GM23248 (cell line): ENCODE results near the gene PPP1R26. TPM values are rescaled to one million over a fixed set of nuclear protein-coding genes. Genes with fewer than 3 reads are reported as not detected.

Experiments used
- DNase-seq: peaks from one replicate; pipeline ENCODE4 v3.0.0-alpha.2; 2015
- H2AFZ ChIP-seq: fragments of 200-600 bp; sonication (generic); 2 replicates; pipeline ENCODE4 v1.6.1; 2016; ENCODE audit warnings: antibody characterized with exemption
- H3F3A ChIP-seq: fragments of 200-600 bp; sonication (generic); 2 replicates; pipeline ENCODE4 v1.6.1; 2016; ENCODE audit warnings: mild to moderate bottlenecking, antibody characterized with exemption, mixed run types; ENCODE audit not compliant: insufficient read depth
- H3K27ac ChIP-seq: fragments of 200-600 bp; sonication (generic); 2 replicates; pipeline ENCODE4 v1.5.1; 2016; ENCODE audit warnings: mild to moderate bottlenecking
- H3K27me3 ChIP-seq: fragments of 200-600 bp; sonication (generic); replicated peaks from 2 replicates; pipeline ENCODE4 v1.6.1; 2016; ENCODE audit warnings: mild to moderate bottlenecking; ENCODE audit not compliant: insufficient read depth
- H3K36me3 ChIP-seq: fragments of 200-600 bp; sonication (generic); 2 replicates; pipeline ENCODE4 v1.6.1; 2016; ENCODE audit warnings: low read depth, mild to moderate bottlenecking
- H3K4me1 ChIP-seq: fragments of 200-600 bp; sonication (generic); 2 replicates; pipeline ENCODE4 v1.6.1; 2016; ENCODE audit warnings: mild to moderate bottlenecking; ENCODE audit not compliant: insufficient read depth
- H3K4me2 ChIP-seq: fragments of 200-600 bp; sonication (generic); one replicate; pipeline ENCODE4 v1.6.1; 2016; ENCODE audit warnings: mild to moderate bottlenecking; ENCODE audit not compliant: unreplicated experiment
- H3K4me3 ChIP-seq: fragments of 200-600 bp; sonication (generic); 2 replicates; pipeline ENCODE4 v1.5.1; 2016; ENCODE audit warnings: mild to moderate bottlenecking
- H3K79me2 ChIP-seq: fragments of 200-600 bp; sonication (generic); 2 replicates; pipeline ENCODE4 v1.6.1; 2016; ENCODE audit warnings: mild to moderate bottlenecking; ENCODE audit not compliant: insufficient read depth
- H3K9ac ChIP-seq: fragments of 200-600 bp; sonication (generic); 2 replicates; pipeline ENCODE4 v1.6.1; 2016; ENCODE audit warnings: mild to moderate bottlenecking
- H3K9me2 ChIP-seq: fragments of 200-600 bp; sonication (generic); 2 replicates; pipeline ENCODE4 v1.6.1; 2016; ENCODE audit warnings: mixed run types, mild to moderate bottlenecking, moderate library complexity; ENCODE audit not compliant: insufficient read depth
- H3K9me3 ChIP-seq: fragments of 200-600 bp; sonication (generic); one replicate; pipeline ENCODE4 v1.6.1; 2017; ENCODE audit warnings: low read depth
- H4K20me1 ChIP-seq: fragments of 200-600 bp; sonication (generic); 2 replicates; pipeline ENCODE4 v1.6.0; 2016; ENCODE audit not compliant: insufficient read depth
- EZH2 ChIP-seq: fragments of 200-600 bp; sonication (generic); IDR thresholded peaks from 2 replicates; pipeline ENCODE4 v1.6.1; 2018; ENCODE audit warnings: antibody characterized with exemption, mild to moderate bottlenecking; ENCODE audit not compliant: insufficient read depth, poor library complexity, severe bottlenecking
- EZH2phosphoT487 ChIP-seq: fragments of 200-600 bp; sonication (generic); IDR thresholded peaks from 2 replicates; pipeline ENCODE4 v1.6.1; 2018; ENCODE audit warnings: antibody characterized with exemption, moderate library complexity, mild to moderate bottlenecking, low read depth; ENCODE audit not compliant: insufficient read depth
- WGBS, 2 experiments: methylation state at CpG; one replicate each; pipeline ENCODE4 v1.1.6; 2015 to 2017; ENCODE audit warnings: low lambda C conversion rate in 2 of 2, low coverage in 1 of 2; ENCODE audit errors: missing lambda C conversion rate in 2 of 2; 5-methylcytosine and 5-hydroxymethylcytosine counted together
- in situ Hi-C: fragments of 300-500 bp; cut with MboI; formaldehyde crosslinking; loops from 2 replicates; pipeline ENCODE4 v1.15.0; 2020
- polyA plus RNA-seq: library from polyadenylated mRNA; unstranded; fragments of >200 nt; fragmentation: Nextera tagmentation; extraction: Ambion mirVana; gene quantifications from 2 replicates; pipeline ENCODE4 v1.2.1, GENCODE V29; 2016
- total RNA-seq: library from RNA; depleted of rRNA; stranded (reverse); fragments of >200 nt; shearing (Covaris generic); gene quantifications from 2 replicates; pipeline ENCODE4 v1.2.3, GENCODE V29; 2014

Gene PPP1R26
- total and polyA plus RNA-seq, 2 experiments from 2014 or later, result 2.2 to 13.4 TPM

- Histone ChIP-seq H3K27me3 (no peaks in the 10 kb centered on the region), H4K20me1 (no peaks in the 10 kb centered on the region), H2AFZ (no peak overlapping the region), H3F3A (peaks cover 13% of the 10 kb centered on the region; the same call in 1 of the 2 replicates), H3K9ac (no peak overlapping the region), H3K9me3 (no peaks in the 10 kb centered on the region), H3K4me2 (no peak overlapping the region), H3K79me2 (no peaks in the 10 kb centered on the region), H3K4me1 (peaks cover 15% of the 10 kb centered on the region), H3K4me3 (no peak overlapping the region), H3K9me2 (no peaks in the 10 kb centered on the region), H3K27ac (no peak overlapping the region), H3K36me3 (no peaks in the 10 kb centered on the region)
- no peak for DNase-seq
- in situ Hi-C loops, result no loop called here
- 83 to 87% methylated on average over 11 of the region's 11 CpGs for WGBS, 2 experiments
- TF ChIP-seq EZH2 (no peak), EZH2phosphoT487 (no peak)
Observed at GRCh38 chr9:135461936-135462335, 17.6 kb upstream of the PPP1R26 start.

DNA sequence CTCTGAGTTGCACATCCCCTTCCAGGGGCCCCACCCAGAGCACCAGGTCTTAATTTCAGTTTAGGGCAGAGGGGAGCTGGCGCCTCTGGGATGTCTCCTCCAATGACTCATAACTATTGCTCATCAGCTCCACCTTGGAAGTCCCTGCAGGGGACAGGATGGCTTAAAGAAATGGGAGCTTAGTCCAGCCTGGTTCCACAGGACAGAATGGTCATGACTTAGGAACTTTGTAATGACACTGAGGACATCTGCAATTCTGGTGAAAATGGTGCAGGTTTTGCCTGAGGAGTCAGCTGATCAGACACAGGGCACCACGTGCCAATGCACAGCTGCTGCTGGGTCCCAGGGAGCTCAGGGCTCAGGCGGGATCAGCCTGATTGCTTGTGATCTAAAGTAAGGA lies 16.4 kb upstream of the PPP1R26 start:
- WGBS, 2 experiments, result 19 to 20% methylated on average over 3 of the region's 3 CpGs
- H3K9me2 ChIP-seq, result no peaks in the 10 kb centered on the region
- no peaks in the 10 kb centered on the region for H3K79me2 ChIP-seq
- no peak overlapping the region for H2AFZ ChIP-seq
- H4K20me1 ChIP-seq, result no peaks in the 10 kb centered on the region
- H3K27me3 ChIP-seq, result no peaks in the 10 kb centered on the region
- no peak overlapping the region for H3K9ac ChIP-seq
- no peaks in the 10 kb centered on the region for H3K9me3 ChIP-seq
- no peak overlapping the region for H3K4me3 ChIP-seq
- TF ChIP-seq EZH2 (no peak), EZH2phosphoT487 (no peak)
- peaks cover 16% of the 10 kb centered on the region for H3K4me1 ChIP-seq
- peak; percentile 80 for DNase-seq
- H3K4me2 ChIP-seq, result peak overlapping the region; percentile 68
- H3F3A ChIP-seq, result peaks cover 13% of the 10 kb centered on the region; the same call in 1 of the 2 replicates
- H3K36me3 ChIP-seq, result no peaks in the 10 kb centered on the region
- H3K27ac ChIP-seq, result peak overlapping the region; percentile 65
- in situ Hi-C loops, result no loop called here

DNA sequence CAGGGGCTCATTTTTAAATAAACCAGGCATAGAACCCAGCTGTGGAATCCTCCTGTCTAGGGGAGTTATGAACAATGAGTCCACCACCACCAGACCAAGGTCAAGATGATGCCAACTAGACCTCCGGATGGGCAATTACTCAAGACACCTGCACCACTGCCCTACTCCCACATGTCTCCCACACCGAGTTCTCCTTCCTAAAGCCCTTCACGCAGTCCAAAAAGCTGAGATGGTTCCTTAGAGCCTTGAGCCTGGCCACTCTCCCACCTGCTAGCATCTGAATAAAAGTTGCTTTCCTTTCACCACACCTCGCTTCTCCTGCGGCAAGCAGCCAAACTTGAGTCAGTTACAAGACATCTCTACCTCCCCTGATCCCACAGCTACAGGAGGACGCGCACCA lies 15.4 kb upstream of the PPP1R26 start:
- H3F3A ChIP-seq, result peaks cover 13% of the 10 kb centered on the region; the same call in 1 of the 2 replicates
- no peak for TF ChIP-seq EZH2phosphoT487
- TF ChIP-seq EZH2, result no peak
- H3K9ac ChIP-seq, result no peak overlapping the region
- no peak for DNase-seq
- H3K4me3 ChIP-seq, result no peak overlapping the region
- H3K27me3 ChIP-seq, result no peaks in the 10 kb centered on the region
- in situ Hi-C loops, result no loop called here
- H3K4me2 ChIP-seq, result no peak overlapping the region
- WGBS, 2 experiments, result 85 to 86% methylated on average over 7 of the region's 7 CpGs
- no peaks in the 10 kb centered on the region for H4K20me1 ChIP-seq
- no peaks in the 10 kb centered on the region for H3K9me3 ChIP-seq
- no peaks in the 10 kb centered on the region for H3K9me2 ChIP-seq
- H3K4me1 ChIP-seq, result peaks cover 26% of the 10 kb centered on the region
- H3K27ac ChIP-seq, result no peak overlapping the region
- no peaks in the 10 kb centered on the region for H3K36me3 ChIP-seq
- no peaks in the 10 kb centered on the region for H3K79me2 ChIP-seq
- no peak overlapping the region for H2AFZ ChIP-seq

- Histone ChIP-seq H3K4me3 (peak overlapping the region; percentile 66), H3K9ac (peak overlapping the region; percentile 11; the same call in 1 of the 2 replicates)
Observed at GRCh38 chr9:135468854-135469521, 10.6 kb upstream of the PPP1R26 start.

More at GRCh38 chr9:135468854-135469521, 10.6 kb upstream of the PPP1R26 start:
- H3K4me2 ChIP-seq, result peak overlapping the region; percentile 89
- WGBS, 2 experiments, result 17 to 19% methylated on average over 16 of the region's 16 CpGs
- H3K79me2 ChIP-seq, result no peaks in the 10 kb centered on the region
- H3K9me3 ChIP-seq, result no peaks in the 10 kb centered on the region
- no peaks in the 10 kb centered on the region for H4K20me1 ChIP-seq
- TF ChIP-seq EZH2phosphoT487 (no peak), EZH2 (no peak)
- H3K4me1 ChIP-seq, result peaks cover 15% of the 10 kb centered on the region
- DNase-seq, result peak; percentile 72
- H3K27ac ChIP-seq, result peak overlapping the region; percentile 27; the same call in 1 of the 2 replicates
- H3K9me2 ChIP-seq, result no peaks in the 10 kb centered on the region
- peaks cover 5% of the 10 kb centered on the region; the same call in 1 of the 2 replicates for H3F3A ChIP-seq
- H3K36me3 ChIP-seq, result no peaks in the 10 kb centered on the region
- no peaks in the 10 kb centered on the region for H3K27me3 ChIP-seq
- in situ Hi-C loops, result no loop called here
- peak overlapping the region; percentile 75 for H2AFZ ChIP-seq
